SK-N-MC (cell line): ENCODE measurements around the gene CADPS2.

Experiments used
- DNase-seq: peaks from one replicate; pipeline ENCODE4 v3.0.0-alpha.2; 2011; ENCODE audit warnings: low read depth, low spot score
- H3K27ac ChIP-seq: fragments of 200-600 bp; sonication (generic); 2 replicates; pipeline ENCODE4 v1.5.1; 2016; ENCODE audit warnings: mixed run types
- H3K36me3 ChIP-seq: fragments of 200-600 bp; sonication (generic); 2 replicates; pipeline ENCODE4 v1.6.1; 2017; ENCODE audit warnings: antibody characterized with exemption, low read length, mixed read lengths; ENCODE audit not compliant: insufficient read depth
- H3K4me3 ChIP-seq: fragments of 200-600 bp; sonication (generic); 2 replicates; pipeline ENCODE4 v1.5.1; 2016
- H3K9ac ChIP-seq: fragments of 200-600 bp; sonication (generic); 2 replicates; pipeline ENCODE4 v1.8.0; 2017; ENCODE audit warnings: mixed run types, mixed read lengths; ENCODE audit not compliant: insufficient read length
- H3K9me3 ChIP-seq: fragments of 200-600 bp; sonication (generic); 2 replicates; pipeline ENCODE4 v1.6.1; 2017; ENCODE audit warnings: low read depth, mild to moderate bottlenecking, antibody characterized with exemption, low read length, moderate library complexity, mixed read lengths
- EZH2 ChIP-seq: fragments of 200-600 bp; sonication (generic); IDR thresholded peaks from one replicate; pipeline ENCODE4 v1.6.1; 2017; ENCODE audit warnings: antibody characterized with exemption
- FOXP2 ChIP-seq: optimal IDR thresholded peaks from 2 replicates; pipeline ENCODE3; 2011; ENCODE audit warnings: mild to moderate bottlenecking, moderate library complexity; ENCODE audit not compliant: insufficient read depth; ENCODE audit errors: extremely low read length, control extremely low read depth
- POLR2AphosphoS5 ChIP-seq: IDR thresholded peaks from 2 replicates; pipeline ENCODE4 v1.6.1; 2012; ENCODE audit warnings: mild to moderate bottlenecking, low read depth, low read length, borderline replicate concordance

Gene CADPS2

DNA sequence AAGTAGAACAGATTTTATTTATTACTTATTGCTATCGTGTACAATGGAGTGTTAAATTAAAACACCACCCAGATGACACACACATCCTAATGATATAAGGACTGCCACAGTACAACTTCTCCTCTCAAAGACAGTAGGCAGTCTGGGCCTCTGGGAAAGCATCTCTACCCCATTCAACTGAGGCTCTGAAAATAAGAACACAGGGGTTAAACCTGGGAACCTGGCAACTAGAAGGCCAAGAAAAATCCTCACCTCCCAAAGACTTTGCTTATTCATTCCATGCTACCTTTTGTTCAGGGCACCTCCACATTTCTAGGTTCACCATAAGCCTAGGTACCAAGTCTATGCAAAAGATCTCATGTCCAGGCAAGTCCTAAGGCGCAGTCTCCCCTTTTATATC lies 456.3 kb downstream of the CADPS2 start:
- H3K9ac ChIP-seq = no peak overlapping the region
- TF ChIP-seq FOXP2 (no peak), POLR2AphosphoS5 (no peak), EZH2 (no peak)
- H3K36me3 ChIP-seq = no peaks in the 10 kb centered on the region
- H3K9me3 ChIP-seq = no peaks in the 10 kb centered on the region
- no peak overlapping the region for H3K27ac ChIP-seq
- H3K4me3 ChIP-seq = no peak overlapping the region
- no peak for DNase-seq

- H3K4me3 ChIP-seq = no peak overlapping the region
- no peak for TF ChIP-seq EZH2
- TF ChIP-seq FOXP2 = no peak
- no peak for TF ChIP-seq POLR2AphosphoS5
- H3K36me3 ChIP-seq = no peaks in the 10 kb centered on the region
- H3K27ac ChIP-seq = no peak overlapping the region
- no peaks in the 10 kb centered on the region for H3K9me3 ChIP-seq
- H3K9ac ChIP-seq = no peak overlapping the region
- DNase-seq = no peak
Measured at GRCh38 chr7:122425731-122426130, 460.5 kb downstream of the CADPS2 start.

GRCh38 chr7:122423591-122423990 lies 462.7 kb downstream of the CADPS2 start:
- TF ChIP-seq FOXP2 (no peak), EZH2 (no peak), POLR2AphosphoS5 (no peak)
- no peak for DNase-seq

DNA sequence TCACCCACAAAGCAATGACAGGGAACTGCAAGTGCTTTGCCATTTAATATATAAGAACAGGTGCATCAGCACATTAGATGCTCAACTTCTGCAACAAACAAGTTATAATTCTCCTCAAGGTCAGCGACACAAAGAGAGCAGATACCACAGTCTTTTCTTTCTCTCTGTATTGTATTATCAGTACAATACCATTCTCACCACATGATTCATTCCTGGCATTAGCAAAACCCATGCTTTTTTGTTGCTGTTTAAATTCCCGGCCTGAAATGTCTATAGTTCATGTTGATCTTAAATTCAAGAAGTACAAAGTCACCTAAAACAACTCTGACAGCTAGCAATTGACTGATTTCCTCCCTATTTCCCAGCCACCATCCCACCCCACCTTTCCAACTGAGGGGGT lies 469.9 kb downstream of the CADPS2 start:
- Histone ChIP-seq H3K9me3 (no peaks in the 10 kb centered on the region), H3K4me3 (no peak overlapping the region), H3K36me3 (no peaks in the 10 kb centered on the region), H3K9ac (no peak overlapping the region), H3K27ac (no peak overlapping the region)
- no peak for TF ChIP-seq POLR2AphosphoS5
- TF ChIP-seq EZH2 = no peak
- no peak for TF ChIP-seq FOXP2
- DNase-seq = no peak

More at GRCh38 chr7:122423591-122423990, 462.7 kb downstream of the CADPS2 start:
- H3K36me3 ChIP-seq = no peaks in the 10 kb centered on the region
- H3K4me3 ChIP-seq = no peak overlapping the region
- H3K9me3 ChIP-seq = no peaks in the 10 kb centered on the region
- H3K27ac ChIP-seq = no peak overlapping the region
- no peak overlapping the region for H3K9ac ChIP-seq

DNA sequence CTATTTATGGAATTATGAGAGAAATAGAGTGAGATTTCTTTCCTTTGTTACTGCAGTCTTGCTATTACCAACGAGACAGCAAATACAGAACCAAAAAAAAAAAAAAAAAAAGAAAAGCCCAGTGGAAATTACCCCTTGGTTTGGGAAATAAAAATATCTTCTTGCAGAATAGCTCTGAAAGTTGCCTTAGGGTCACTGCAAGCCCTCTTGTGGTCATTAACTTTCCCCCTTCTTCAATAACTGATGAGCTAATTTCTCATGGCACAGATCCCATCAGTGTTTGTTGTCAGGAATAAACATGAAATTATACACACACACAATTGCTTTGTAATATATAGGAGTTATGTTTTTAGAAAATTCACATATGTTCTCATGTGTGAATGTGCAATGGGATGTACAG lies 470.8 kb downstream of the CADPS2 start:
- Histone ChIP-seq H3K4me3 (no peak overlapping the region), H3K9ac (no peak overlapping the region), H3K36me3 (no peaks in the 10 kb centered on the region), H3K27ac (no peak overlapping the region), H3K9me3 (no peaks in the 10 kb centered on the region)
- TF ChIP-seq POLR2AphosphoS5 (no peak), FOXP2 (no peak), EZH2 (no peak)
- no peak for DNase-seq

DNA sequence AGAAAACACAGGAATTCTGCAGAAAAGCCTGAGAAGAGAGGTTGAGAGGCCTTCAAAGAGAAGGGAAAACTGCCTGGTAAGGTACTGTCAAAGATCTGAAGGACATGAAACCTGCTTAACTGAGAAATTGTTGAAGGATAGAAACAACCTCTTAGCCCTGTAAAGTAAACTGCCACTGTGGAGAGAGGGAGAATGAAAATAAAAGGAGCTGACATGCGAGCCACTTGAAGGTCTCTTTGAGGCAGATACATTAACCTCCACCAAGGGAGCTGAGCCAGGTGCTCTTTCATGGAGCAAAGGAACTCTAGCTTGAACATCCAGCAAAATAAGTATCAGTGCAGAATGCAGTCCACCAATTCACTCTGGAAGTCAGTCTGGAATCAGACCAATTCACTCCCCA lies 472.9 kb downstream of the CADPS2 start:
- Histone ChIP-seq H3K36me3 (no peaks in the 10 kb centered on the region), H3K4me3 (no peak overlapping the region), H3K9ac (no peak overlapping the region), H3K27ac (no peak overlapping the region), H3K9me3 (no peaks in the 10 kb centered on the region)
- TF ChIP-seq FOXP2 = no peak
- TF ChIP-seq POLR2AphosphoS5 = no peak
- TF ChIP-seq EZH2 = no peak
- no peak for DNase-seq

GRCh38 chr7:122412883-122413282 lies 473.4 kb downstream of the CADPS2 start:
- no peak overlapping the region for H3K9ac ChIP-seq
- no peak for DNase-seq
- H3K36me3 ChIP-seq = no peaks in the 10 kb centered on the region
- H3K27ac ChIP-seq = no peak overlapping the region
- H3K4me3 ChIP-seq = no peak overlapping the region
- no peak for TF ChIP-seq FOXP2
- TF ChIP-seq EZH2 = no peak
- no peak for TF ChIP-seq POLR2AphosphoS5
- H3K9me3 ChIP-seq = no peaks in the 10 kb centered on the region

DNA sequence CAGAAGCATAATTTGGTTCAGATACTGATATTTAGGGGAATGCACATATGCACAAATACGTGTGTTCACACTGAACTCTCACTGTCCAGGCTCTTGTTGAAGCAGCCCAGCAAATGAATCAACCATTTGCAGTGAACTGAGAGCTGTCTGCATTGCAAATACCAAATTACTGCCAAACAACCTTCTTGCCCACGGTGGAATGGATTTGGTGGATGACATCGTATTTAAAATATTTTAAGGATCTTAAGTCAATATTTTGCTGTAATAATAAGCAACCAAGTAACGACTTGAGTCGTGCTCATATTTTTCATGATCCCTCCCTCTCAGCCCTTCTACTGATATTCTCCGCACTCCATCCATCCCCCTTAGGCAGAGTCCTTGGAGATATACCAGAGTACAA lies 473.8 kb downstream of the CADPS2 start:
- DNase-seq = no peak
- Histone ChIP-seq H3K27ac (no peak overlapping the region), H3K9me3 (no peaks in the 10 kb centered on the region), H3K4me3 (no peak overlapping the region), H3K9ac (no peak overlapping the region), H3K36me3 (no peaks in the 10 kb centered on the region)
- TF ChIP-seq FOXP2 (no peak), POLR2AphosphoS5 (no peak), EZH2 (no peak)

- TF ChIP-seq POLR2AphosphoS5 (no peak), FOXP2 (no peak), EZH2 (no peak)
- Histone ChIP-seq H3K4me3 (no peak overlapping the region), H3K9me3 (no peaks in the 10 kb centered on the region), H3K9ac (no peak overlapping the region), H3K36me3 (peaks cover 4% of the 10 kb centered on the region; the same call in 1 of the 2 replicates), H3K27ac (no peak overlapping the region)
- DNase-seq = no peak
Measured at GRCh38 chr7:122407195-122407594, 479.1 kb downstream of the CADPS2 start.
